ENCODE data around the gene MTHFD1L. TPM values are rescaled to one million over a fixed set of nuclear protein-coding genes. Genes with fewer than 3 reads are reported as not detected.
A peak's percentile ranks its signal among the peaks of the same experiment; 100 is the strongest.
"Not testable (repeated sequence)": the region's sequence is repeated elsewhere in the genome, so short reads cannot be mapped to it uniquely, and the experiment has no call there.

Gene MTHFD1L
- total RNA-seq, 6 experiments from 2014 or later, result 67.5 to 88.7 (median 80.9) TPM

DNA sequence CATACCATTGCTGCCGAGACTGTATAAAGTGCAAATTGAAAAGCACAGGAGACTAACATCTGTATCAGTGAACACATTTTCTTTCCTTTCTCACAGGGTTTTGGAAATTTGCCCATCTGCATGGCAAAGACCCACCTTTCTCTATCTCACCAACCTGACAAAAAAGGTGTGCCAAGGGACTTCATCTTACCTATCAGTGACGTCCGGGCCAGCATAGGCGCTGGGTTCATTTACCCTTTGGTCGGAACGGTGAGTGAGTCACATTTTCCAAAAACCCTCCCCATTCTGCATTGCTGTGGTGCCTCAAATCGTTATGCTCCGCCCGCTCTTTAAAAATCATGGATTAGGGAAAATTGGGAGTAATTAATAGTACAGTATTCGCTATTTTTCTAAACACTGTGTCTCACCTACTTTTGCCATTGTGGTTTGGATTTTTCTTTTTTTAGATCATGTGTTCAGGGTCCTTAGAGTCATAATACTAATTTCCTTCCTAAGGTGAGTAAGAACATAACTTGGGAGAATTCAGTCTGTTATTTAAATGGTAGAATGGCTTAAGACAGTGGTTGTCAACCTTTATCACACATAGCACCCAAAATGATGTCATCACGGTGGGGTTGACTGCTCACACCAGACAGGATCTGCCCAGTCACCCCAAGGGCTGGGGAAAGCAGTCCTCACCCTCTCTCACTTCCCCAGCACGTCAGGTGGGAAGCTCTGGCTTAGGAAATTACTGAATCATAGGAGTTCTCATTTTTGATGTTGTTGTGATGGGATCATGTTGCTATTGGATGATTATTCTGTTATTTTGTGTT, 171.6 kb downstream of the MTHFD1L start:
- H3K4me3 Mint-ChIP-seq, result peak overlapping the region; percentile 42
- TF ChIP-seq, protein P1, sequence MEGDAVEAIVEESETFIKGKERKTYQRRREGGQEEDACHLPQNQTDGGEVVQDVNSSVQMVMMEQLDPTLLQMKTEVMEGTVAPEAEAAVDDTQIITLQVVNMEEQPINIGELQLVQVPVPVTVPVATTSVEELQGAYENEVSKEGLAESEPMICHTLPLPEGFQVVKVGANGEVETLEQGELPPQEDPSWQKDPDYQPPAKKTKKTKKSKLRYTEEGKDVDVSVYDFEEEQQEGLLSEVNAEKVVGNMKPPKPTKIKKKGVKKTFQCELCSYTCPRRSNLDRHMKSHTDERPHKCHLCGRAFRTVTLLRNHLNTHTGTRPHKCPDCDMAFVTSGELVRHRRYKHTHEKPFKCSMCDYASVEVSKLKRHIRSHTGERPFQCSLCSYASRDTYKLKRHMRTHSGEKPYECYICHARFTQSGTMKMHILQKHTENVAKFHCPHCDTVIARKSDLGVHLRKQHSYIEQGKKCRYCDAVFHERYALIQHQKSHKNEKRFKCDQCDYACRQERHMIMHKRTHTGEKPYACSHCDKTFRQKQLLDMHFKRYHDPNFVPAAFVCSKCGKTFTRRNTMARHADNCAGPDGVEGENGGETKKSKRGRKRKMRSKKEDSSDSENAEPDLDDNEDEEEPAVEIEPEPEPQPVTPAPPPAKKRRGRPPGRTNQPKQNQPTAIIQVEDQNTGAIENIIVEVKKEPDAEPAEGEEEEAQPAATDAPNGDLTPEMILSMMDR (IDR thresholded peaks at IDR 0.05), result no peak
- peaks cover 67% of the 10 kb centered on the region for H3K4me1 Mint-ChIP-seq (ENCODE audit: low read depth)
- H3K9me3 Mint-ChIP-seq, result no peaks in the 10 kb centered on the region
- no peak for DNase-seq
- peaks cover 1% of the 10 kb centered on the region for H3K27me3 Mint-ChIP-seq (ENCODE audit: insufficient read depth)
- peak overlapping the region; percentile 91 for H3K27ac Mint-ChIP-seq
- peaks cover 54% of the 10 kb centered on the region for H3K36me3 Mint-ChIP-seq (ENCODE audit: low read depth)

DNA sequence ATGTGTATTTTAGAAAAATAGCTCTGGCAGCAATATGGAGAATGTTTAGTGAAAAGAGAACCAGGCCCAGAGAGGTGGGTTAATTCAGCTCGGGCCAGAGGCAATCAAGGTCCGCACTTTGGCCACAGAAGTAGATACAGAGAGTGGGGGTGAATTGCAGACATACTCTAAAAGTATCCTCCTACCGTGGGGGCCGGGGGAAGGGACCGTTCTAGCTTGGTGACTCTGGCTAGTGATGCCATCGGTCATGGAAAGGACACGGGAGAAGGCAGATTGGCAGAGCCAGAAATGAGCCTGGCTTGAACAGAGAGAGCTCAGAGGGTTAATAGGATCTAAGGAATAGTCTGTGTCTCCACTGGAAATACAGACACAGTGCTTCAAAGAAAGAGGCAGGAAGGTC, 173.1 kb downstream of the MTHFD1L start:
- Mint-ChIP-seq H3K9me3 (no peaks in the 10 kb centered on the region), H3K4me1 (ENCODE audit: low read depth) (peaks cover 79% of the 10 kb centered on the region), H3K36me3 (ENCODE audit: low read depth) (peaks cover 43% of the 10 kb centered on the region), H3K4me3 (peak overlapping the region; percentile 32; the same call in 1 of the 2 replicates), H3K27me3 (ENCODE audit: insufficient read depth) (peaks cover 1% of the 10 kb centered on the region; the same call in 1 of the 2 replicates), H3K27ac (peak overlapping the region; percentile 95)
- TF ChIP-seq, protein P1 (IDR thresholded peaks at IDR 0.05), result no peak
- no peak for DNase-seq

DNA sequence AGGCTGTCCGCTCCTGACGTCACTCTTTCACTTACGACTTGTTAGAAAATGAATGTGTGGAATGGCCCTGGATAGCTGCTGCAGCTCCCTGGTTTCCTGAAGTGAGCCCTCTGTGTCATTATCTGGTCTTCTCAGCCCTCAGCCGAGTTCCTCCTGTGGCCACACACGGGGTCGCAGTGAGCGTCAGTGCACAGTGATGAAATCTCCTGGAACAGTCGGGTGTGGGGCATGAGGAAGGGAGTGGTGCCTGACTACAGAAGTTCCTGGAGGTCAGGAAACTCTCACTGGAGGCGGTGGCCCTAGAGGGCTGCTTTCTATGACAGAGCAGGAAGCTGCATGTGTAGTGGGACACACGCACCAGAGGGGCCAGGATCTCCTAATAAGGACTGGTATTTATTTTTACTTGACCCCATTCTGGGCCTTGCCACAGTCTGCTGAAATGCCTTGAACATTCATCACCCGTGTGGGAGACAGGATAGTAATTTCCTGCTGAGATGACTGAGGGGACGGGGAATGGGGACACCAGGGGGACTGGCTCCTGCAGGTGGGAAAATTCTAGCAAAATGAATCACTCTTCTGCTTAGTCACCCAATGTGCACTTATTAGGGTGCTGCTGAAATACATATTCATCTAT, 175.5 kb downstream of the MTHFD1L start:
- H3K27me3 Mint-ChIP-seq (ENCODE audit: insufficient read depth), result not testable (repeated sequence)
- Mint-ChIP-seq H3K27ac (peak overlapping the region; percentile 95), H3K36me3 (ENCODE audit: low read depth) (peaks cover 42% of the 10 kb centered on the region)

DNA sequence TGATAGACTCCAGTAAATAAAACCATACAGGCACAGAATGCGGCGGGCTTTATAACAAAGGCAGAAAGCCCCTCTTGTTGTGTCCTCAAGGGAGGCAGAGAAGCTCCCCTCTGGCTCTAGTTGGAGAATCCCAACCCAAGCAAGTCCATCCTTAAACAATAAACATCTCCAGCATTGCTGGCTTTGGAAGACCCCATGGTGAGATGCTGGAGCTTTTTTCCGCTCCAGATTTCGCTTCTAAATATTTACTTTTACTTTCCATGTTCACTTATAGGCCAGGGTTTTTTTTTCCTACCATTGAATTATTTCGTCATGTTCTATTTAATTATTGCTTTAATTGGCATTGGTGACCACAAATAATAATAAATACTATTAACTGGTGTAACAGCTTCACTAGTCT, 176.2 kb downstream of the MTHFD1L start:
- TF ChIP-seq, protein P1 (IDR thresholded peaks at IDR 0.05), result no peak
- Mint-ChIP-seq H3K27ac (peak overlapping the region; percentile 95), H3K4me1 (ENCODE audit: low read depth) (peaks cover 92% of the 10 kb centered on the region), H3K36me3 (ENCODE audit: low read depth) (peaks cover 42% of the 10 kb centered on the region), H3K4me3 (peak overlapping the region; percentile 82), H3K27me3 (ENCODE audit: insufficient read depth) (peaks cover 1% of the 10 kb centered on the region), H3K9me3 (no peaks in the 10 kb centered on the region)
- no peak for DNase-seq

More for the DNA sequence above, 175.5 kb downstream of the MTHFD1L start:
- peak; percentile 96 for DNase-seq
- H3K9me3 Mint-ChIP-seq, result not testable (repeated sequence)
- Mint-ChIP-seq H3K4me1 (ENCODE audit: low read depth) (peaks cover 92% of the 10 kb centered on the region), H3K4me3 (peak overlapping the region; percentile 82)
- TF ChIP-seq, protein P1 (IDR thresholded peaks at IDR 0.05), result peak; percentile 29; the same call in 1 of the 2 replicates

DNA sequence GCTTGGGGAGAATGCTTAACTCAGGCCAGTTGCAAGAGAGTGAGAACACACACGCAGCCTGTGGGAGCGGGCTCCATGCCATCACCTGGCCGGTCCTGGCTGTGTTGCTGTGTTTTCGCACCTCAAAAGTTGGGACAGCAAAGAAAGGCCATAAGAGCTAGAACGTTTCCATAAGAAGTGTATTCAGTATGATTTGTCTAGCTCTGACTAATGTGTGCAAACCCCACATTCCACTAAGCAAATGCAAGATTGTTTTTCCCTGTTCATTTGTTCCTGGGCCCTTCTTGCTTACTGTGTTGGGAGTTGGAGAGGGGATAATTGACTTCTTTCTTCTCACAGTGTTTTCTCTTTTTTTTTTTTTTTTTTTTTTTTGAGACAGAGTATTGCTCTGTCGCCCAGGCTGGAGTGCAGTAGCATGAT, 177.4 kb downstream of the MTHFD1L start:
- H3K4me3 Mint-ChIP-seq; H3K27me3 Mint-ChIP-seq (ENCODE audit: insufficient read depth); H3K9me3 Mint-ChIP-seq: not testable (repeated sequence)
- peaks cover 38% of the 10 kb centered on the region for H3K36me3 Mint-ChIP-seq (ENCODE audit: low read depth)
- H3K27ac Mint-ChIP-seq, result peak overlapping the region; percentile 95
- H3K4me1 Mint-ChIP-seq (ENCODE audit: low read depth), result peaks cover 80% of the 10 kb centered on the region
- peak; percentile 38 for DNase-seq

DNA sequence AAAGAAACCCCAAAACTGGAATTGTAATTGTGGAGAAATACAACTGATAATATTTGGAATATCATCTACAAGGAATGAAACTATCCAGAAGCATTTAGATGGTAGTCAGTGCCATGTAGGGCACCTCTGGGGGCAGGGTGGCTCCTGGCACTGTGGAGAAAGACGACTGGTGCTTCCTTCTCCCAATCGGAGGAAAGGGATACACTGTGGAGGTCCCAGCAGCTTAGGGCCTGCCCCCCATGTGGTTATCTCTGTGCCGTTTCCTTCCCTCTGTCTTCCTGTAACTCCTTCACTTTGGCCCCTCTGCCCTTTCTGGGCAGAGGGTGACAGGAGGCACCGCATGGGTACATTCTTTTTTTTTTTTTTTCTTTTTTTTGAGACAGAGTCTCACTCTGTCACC, 178.4 kb downstream of the MTHFD1L start:
- H3K27ac Mint-ChIP-seq, result peak overlapping the region; percentile 95; the same call in 1 of the 2 replicates
- peaks cover 38% of the 10 kb centered on the region for H3K36me3 Mint-ChIP-seq (ENCODE audit: low read depth)
- DNase-seq, result no peak
- H3K4me1 Mint-ChIP-seq (ENCODE audit: low read depth), result peaks cover 70% of the 10 kb centered on the region
- TF ChIP-seq, protein P1 (IDR thresholded peaks at IDR 0.05), result no peak
- no peak overlapping the region for H3K4me3 Mint-ChIP-seq
- H3K27me3 Mint-ChIP-seq (ENCODE audit: insufficient read depth), result peaks cover 1% of the 10 kb centered on the region
- H3K9me3 Mint-ChIP-seq, result no peaks in the 10 kb centered on the region
